GM23338 (cell line): ENCODE data around the gene CDH4. TPM values are rescaled to one million over a fixed set of nuclear protein-coding genes. Genes with fewer than 3 reads are reported as not detected.

Source experiments
- ATAC-seq: fragments of 200-7000 bp; cut with Tn5 transposase; 3 replicates; pipeline ENCODE4 v1.9.1; 2020
- DNase-seq: peaks from one replicate; pipeline ENCODE4 v3.0.0-alpha.2; 2015; ENCODE audit warnings: low spot score
- H2AFZ ChIP-seq: fragments of 200-600 bp; sonication (generic); 2 replicates; pipeline ENCODE4 v1.8.0; 2016; ENCODE audit warnings: antibody characterized with exemption, mild to moderate bottlenecking, moderate library complexity
- H3F3A ChIP-seq: fragments of 200-600 bp; sonication (generic); replicated peaks from 2 replicates; pipeline ENCODE4 v1.8.0; 2017; ENCODE audit warnings: antibody characterized with exemption, mixed run types, low read depth
- H3K27ac ChIP-seq: fragments of 200-600 bp; sonication (generic); 2 replicates; pipeline ENCODE4 v1.6.1; 2016; ENCODE audit warnings: low read depth
- H3K27me3 ChIP-seq: fragments of 200-600 bp; sonication (generic); 2 replicates; pipeline ENCODE4 v1.8.0; 2016; ENCODE audit warnings: mild to moderate bottlenecking, mixed run types, moderate library complexity; ENCODE audit not compliant: insufficient read depth
- H3K36me3 ChIP-seq: fragments of 200-600 bp; sonication (generic); 2 replicates; pipeline ENCODE4 v1.8.0; 2016; ENCODE audit warnings: mild to moderate bottlenecking; ENCODE audit not compliant: insufficient read depth
- H3K4me1 ChIP-seq: fragments of 200-600 bp; sonication (generic); 2 replicates; pipeline ENCODE4 v1.8.0; 2016; ENCODE audit warnings: mild to moderate bottlenecking, moderate library complexity; ENCODE audit not compliant: insufficient read depth
- H3K4me2 ChIP-seq: fragments of 200-600 bp; sonication (generic); 2 replicates; pipeline ENCODE4 v1.7.1; 2017; ENCODE audit warnings: mixed run types
- H3K4me3 ChIP-seq: fragments of 200-600 bp; sonication (generic); 2 replicates; pipeline ENCODE4 v1.6.1; 2016; ENCODE audit warnings: mixed run types
- H3K79me2 ChIP-seq: fragments of 200-600 bp; sonication (generic); replicated peaks from 2 replicates; pipeline ENCODE4 v1.8.0; 2017; ENCODE audit warnings: mild to moderate bottlenecking; ENCODE audit not compliant: insufficient read depth
- H3K9me2 ChIP-seq: fragments of 200-600 bp; sonication (generic); 2 replicates; pipeline ENCODE4 v1.8.0; 2017; ENCODE audit not compliant: insufficient read depth
- H4K20me1 ChIP-seq: fragments of 200-600 bp; sonication (generic); replicated peaks from 2 replicates; pipeline ENCODE4 v1.8.0; 2017; ENCODE audit warnings: mild to moderate bottlenecking; ENCODE audit not compliant: insufficient read depth
- H3K27ac Mint-ChIP-seq: 2 replicates; pipeline ENCODE4 v1.8.0; 2020; ENCODE audit warnings: inconsistent platforms, mild to moderate bottlenecking, moderate library complexity, mixed read lengths
- H3K27me3 Mint-ChIP-seq: 3 replicates; pipeline ENCODE4 v1.8.0; 2022; ENCODE audit warnings: low read depth, mild to moderate bottlenecking, moderate library complexity, mixed read lengths, inconsistent platforms; ENCODE audit not compliant: insufficient read depth, poor library complexity
- H3K36me3 Mint-ChIP-seq: 3 replicates; pipeline ENCODE4 v1.8.0; 2021; ENCODE audit warnings: low read depth, mild to moderate bottlenecking, inconsistent platforms, moderate library complexity, mixed read lengths
- H3K4me1 Mint-ChIP-seq: 3 replicates; pipeline ENCODE4 v1.8.0; 2020; ENCODE audit warnings: mild to moderate bottlenecking, inconsistent platforms, mixed read lengths
- H3K4me3 Mint-ChIP-seq: 3 replicates; pipeline ENCODE4 v1.8.0; 2021; ENCODE audit warnings: moderate library complexity, mild to moderate bottlenecking, inconsistent platforms, mixed read lengths
- H3K9me3 Mint-ChIP-seq: 3 replicates; pipeline ENCODE4 v1.8.0; 2020; ENCODE audit warnings: moderate library complexity, mild to moderate bottlenecking, inconsistent platforms, mixed read lengths
- CREB1 ChIP-seq: fragments of 250-450 bp; sonication (Bioruptor Pico); IDR thresholded peaks from 2 replicates; pipeline ENCODE4 v1.5.0; 2020; ENCODE audit warnings: low read depth, mild to moderate bottlenecking, moderate library complexity
- EZH2 ChIP-seq: fragments of 200-600 bp; sonication (generic); IDR thresholded peaks from one replicate; pipeline ENCODE4 v1.8.0; 2017; ENCODE audit warnings: antibody characterized with exemption, mild to moderate bottlenecking, low read depth; ENCODE audit not compliant: unreplicated experiment
- EZH2phosphoT487 ChIP-seq: fragments of 200-600 bp; sonication (generic); IDR thresholded peaks from one replicate; pipeline ENCODE4 v1.8.1; 2018; ENCODE audit warnings: antibody characterized with exemption; ENCODE audit not compliant: unreplicated experiment
- JUNB ChIP-seq: IDR thresholded peaks from one replicate; pipeline ENCODE4 v1.6.1; 2016; ENCODE audit warnings: antibody characterized with exemption; ENCODE audit not compliant: unreplicated experiment
- NANOG ChIP-seq: IDR thresholded peaks from 2 replicates; pipeline ENCODE4 v1.6.1; 2016; ENCODE audit warnings: antibody characterized with exemption, borderline replicate concordance
- POLR2AphosphoS5 ChIP-seq: IDR thresholded peaks from 2 replicates; pipeline ENCODE4 v1.6.1; 2016; ENCODE audit warnings: antibody characterized with exemption, low read depth
- STAT1 ChIP-seq: IDR thresholded peaks from one replicate; pipeline ENCODE4 v1.6.1; 2016; ENCODE audit warnings: antibody characterized with exemption; ENCODE audit not compliant: unreplicated experiment
- ZNF114 ChIP-seq: fragments of 250-450 bp; sonication (Bioruptor Pico); IDR thresholded peaks from 2 replicates; pipeline ENCODE4 v1.5.0; 2020; ENCODE audit warnings: mild to moderate bottlenecking, moderate library complexity
- polyA plus RNA-seq: library from polyadenylated mRNA; unstranded; fragments of >200 nt; fragmentation: Nextera tagmentation; extraction: Ambion mirVana; gene quantifications from 2 replicates; pipeline ENCODE4 v1.2.1, GENCODE V29; 2016
- total RNA-seq: library from RNA; depleted of rRNA; stranded (reverse); fragments of >200 nt; shearing (Covaris generic); gene quantifications from 2 replicates; pipeline ENCODE4 v1.2.3, GENCODE V29; 2014
- TF ChIP-seq, protein P1 (sequence below): fragments of 250-450 bp; sonication (Bioruptor Pico); IDR thresholded peaks from 2 replicates; pipeline ENCODE4 v1.5.0; 2020; ENCODE audit warnings: mild to moderate bottlenecking, moderate library complexity
- TF ChIP-seq, protein P2 (sequence below): IDR thresholded peaks from 2 replicates; pipeline ENCODE4 v1.6.1; 2016; ENCODE audit warnings: antibody characterized with exemption
- TF ChIP-seq, protein P3 (sequence below), 2 experiments: fragments of 200-600 bp in 1 of 2; sonication (generic) in 1 of 2; conservative IDR thresholded peaks; 2 replicates each; pipeline versions ENCODE4 v1.5.1 to v1.6.1; 2016 to 2017; ENCODE audit warnings: antibody characterized with exemption in 2 of 2, low read depth in 2 of 2, mild to moderate bottlenecking in 2 of 2, moderate library complexity in 1 of 2

The CDH4 gene
- total and polyA plus RNA-seq, 2 experiments from 2014 or later: 1.2 to 4.2 TPM

DNA sequence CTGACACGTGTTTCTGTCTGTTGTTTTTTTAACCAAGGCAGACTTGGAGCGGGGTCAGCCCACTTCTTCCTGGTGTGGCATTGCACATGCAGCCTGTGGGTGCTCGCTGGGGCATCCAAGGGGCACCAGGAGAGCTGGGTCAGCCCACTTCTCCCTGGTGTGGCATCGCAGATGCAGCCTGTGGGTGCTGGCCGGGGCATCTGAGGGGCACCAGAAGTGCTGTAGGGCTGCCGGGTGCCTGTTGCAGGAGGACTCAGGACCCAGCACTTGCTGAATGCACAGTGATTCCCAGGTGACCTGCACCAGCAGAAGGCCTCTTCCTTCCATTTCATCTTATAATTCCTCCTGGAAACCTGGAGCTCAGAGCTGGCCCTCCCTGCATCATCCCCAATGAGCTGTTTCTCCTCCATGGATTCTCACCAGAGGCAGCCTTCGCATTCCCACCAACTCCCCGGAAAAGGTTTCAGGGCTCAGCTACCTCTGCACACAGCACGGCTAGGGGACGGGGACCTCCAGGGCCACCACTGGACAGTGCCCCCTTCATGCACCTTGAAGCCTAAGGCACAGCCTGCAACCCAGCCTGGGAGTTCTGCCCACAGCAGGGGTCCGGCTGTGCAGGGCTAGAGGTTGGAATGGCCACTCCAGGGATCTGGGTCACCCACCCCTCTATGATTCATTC lies 594.8 kb downstream of the CDH4 start:
- H3K4me3 ChIP-seq: no peak overlapping the region
- H3K9me2 ChIP-seq: no peaks in the 10 kb centered on the region
- Mint-ChIP-seq H3K4me1 (no peaks in the 10 kb centered on the region), H3K27ac (no peak overlapping the region), H3K27me3 (peaks cover 13% of the 10 kb centered on the region), H3K9me3 (peaks cover 10% of the 10 kb centered on the region; the same call in 2 of the 3 replicates), H3K36me3 (0 out of 3 replicates have a peak, but pooled peaks cover 7% of the 10 kb centered on the region), H3K4me3 (no peak overlapping the region)
- ATAC-seq: no peak
- TF ChIP-seq, protein P1, sequence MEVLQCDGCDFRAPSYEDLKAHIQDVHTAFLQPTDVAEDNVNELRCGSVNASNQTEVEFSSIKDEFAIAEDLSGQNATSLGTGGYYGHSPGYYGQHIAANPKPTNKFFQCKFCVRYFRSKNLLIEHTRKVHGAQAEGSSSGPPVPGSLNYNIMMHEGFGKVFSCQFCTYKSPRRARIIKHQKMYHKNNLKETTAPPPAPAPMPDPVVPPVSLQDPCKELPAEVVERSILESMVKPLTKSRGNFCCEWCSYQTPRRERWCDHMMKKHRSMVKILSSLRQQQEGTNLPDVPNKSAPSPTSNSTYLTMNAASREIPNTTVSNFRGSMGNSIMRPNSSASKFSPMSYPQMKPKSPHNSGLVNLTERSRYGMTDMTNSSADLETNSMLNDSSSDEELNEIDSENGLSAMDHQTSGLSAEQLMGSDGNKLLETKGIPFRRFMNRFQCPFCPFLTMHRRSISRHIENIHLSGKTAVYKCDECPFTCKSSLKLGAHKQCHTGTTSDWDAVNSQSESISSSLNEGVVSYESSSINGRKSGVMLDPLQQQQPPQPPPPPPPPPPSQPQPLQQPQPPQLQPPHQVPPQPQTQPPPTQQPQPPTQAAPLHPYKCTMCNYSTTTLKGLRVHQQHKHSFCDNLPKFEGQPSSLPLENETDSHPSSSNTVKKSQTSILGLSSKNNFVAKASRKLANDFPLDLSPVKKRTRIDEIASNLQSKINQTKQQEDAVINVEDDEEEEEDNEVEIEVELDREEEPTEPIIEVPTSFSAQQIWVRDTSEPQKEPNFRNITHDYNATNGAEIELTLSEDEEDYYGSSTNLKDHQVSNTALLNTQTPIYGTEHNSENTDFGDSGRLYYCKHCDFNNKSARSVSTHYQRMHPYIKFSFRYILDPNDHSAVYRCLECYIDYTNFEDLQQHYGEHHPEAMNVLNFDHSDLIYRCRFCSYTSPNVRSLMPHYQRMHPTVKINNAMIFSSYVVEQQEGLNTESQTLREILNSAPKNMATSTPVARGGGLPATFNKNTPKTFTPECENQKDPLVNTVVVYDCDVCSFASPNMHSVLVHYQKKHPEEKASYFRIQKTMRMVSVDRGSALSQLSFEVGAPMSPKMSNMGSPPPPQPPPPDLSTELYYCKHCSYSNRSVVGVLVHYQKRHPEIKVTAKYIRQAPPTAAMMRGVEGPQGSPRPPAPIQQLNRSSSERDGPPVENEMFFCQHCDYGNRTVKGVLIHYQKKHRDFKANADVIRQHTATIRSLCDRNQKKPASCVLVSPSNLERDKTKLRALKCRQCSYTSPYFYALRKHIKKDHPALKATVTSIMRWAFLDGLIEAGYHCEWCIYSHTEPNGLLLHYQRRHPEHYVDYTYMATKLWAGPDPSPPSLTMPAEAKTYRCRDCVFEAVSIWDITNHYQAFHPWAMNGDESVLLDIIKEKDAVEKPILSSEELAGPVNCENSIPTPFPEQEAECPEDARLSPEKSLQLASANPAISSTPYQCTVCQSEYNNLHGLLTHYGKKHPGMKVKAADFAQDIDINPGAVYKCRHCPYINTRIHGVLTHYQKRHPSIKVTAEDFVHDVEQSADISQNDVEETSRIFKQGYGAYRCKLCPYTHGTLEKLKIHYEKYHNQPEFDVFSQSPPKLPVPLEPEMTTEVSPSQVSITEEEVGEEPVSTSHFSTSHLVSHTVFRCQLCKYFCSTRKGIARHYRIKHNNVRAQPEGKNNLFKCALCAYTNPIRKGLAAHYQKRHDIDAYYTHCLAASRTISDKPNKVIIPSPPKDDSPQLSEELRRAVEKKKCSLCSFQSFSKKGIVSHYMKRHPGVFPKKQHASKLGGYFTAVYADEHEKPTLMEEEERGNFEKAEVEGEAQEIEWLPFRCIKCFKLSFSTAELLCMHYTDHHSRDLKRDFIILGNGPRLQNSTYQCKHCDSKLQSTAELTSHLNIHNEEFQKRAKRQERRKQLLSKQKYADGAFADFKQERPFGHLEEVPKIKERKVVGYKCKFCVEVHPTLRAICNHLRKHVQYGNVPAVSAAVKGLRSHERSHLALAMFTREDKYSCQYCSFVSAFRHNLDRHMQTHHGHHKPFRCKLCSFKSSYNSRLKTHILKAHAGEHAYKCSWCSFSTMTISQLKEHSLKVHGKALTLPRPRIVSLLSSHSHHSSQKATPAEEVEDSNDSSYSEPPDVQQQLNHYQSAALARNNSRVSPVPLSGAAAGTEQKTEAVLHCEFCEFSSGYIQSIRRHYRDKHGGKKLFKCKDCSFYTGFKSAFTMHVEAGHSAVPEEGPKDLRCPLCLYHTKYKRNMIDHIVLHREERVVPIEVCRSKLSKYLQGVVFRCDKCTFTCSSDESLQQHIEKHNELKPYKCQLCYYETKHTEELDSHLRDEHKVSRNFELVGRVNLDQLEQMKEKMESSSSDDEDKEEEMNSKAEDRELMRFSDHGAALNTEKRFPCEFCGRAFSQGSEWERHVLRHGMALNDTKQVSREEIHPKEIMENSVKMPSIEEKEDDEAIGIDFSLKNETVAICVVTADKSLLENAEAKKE: no peak
- TF ChIP-seq, protein P2, sequence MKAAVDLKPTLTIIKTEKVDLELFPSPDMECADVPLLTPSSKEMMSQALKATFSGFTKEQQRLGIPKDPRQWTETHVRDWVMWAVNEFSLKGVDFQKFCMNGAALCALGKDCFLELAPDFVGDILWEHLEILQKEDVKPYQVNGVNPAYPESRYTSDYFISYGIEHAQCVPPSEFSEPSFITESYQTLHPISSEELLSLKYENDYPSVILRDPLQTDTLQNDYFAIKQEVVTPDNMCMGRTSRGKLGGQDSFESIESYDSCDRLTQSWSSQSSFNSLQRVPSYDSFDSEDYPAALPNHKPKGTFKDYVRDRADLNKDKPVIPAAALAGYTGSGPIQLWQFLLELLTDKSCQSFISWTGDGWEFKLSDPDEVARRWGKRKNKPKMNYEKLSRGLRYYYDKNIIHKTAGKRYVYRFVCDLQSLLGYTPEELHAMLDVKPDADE: no peak
- TF ChIP-seq NANOG: no peak
- DNase-seq: no peak
- H2AFZ ChIP-seq: no peak overlapping the region
- H3K4me2 ChIP-seq: no peak overlapping the region
- H3K4me1 ChIP-seq: no peaks in the 10 kb centered on the region
- H3F3A ChIP-seq: no peaks in the 10 kb centered on the region
- H4K20me1 ChIP-seq: no peaks in the 10 kb centered on the region
- no peaks in the 10 kb centered on the region for H3K27me3 ChIP-seq
- no peaks in the 10 kb centered on the region for H3K79me2 ChIP-seq
- H3K27ac ChIP-seq: no peak overlapping the region
- no peaks in the 10 kb centered on the region for H3K36me3 ChIP-seq

DNA sequence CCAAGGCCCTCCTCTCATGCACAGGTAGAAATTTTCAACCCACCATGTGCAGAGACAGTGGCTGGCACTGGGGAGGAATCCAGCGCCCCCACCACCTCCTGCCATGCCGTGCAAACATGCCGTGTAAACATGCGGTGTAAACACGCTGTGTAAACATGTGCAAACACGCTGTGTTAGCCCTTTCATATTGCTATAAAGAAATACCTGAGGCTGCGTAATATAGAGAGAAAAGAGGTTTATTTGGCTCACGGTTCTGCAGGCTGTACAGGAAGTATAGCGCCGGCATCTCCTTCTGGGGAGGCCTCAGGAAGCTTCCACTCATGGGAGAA lies 595.3 kb downstream of the CDH4 start:
- H2AFZ ChIP-seq: no peak overlapping the region
- H4K20me1 ChIP-seq: no peaks in the 10 kb centered on the region
- no peaks in the 10 kb centered on the region for H3K27me3 ChIP-seq
- Mint-ChIP-seq H3K9me3 (peaks cover 10% of the 10 kb centered on the region; the same call in 2 of the 3 replicates), H3K4me3 (no peak overlapping the region), H3K27ac (no peak overlapping the region), H3K36me3 (0 out of 3 replicates have a peak, but pooled peaks cover 7% of the 10 kb centered on the region), H3K27me3 (peaks cover 14% of the 10 kb centered on the region), H3K4me1 (no peaks in the 10 kb centered on the region)
- no peaks in the 10 kb centered on the region for H3K9me2 ChIP-seq
- H3F3A ChIP-seq: no peaks in the 10 kb centered on the region
- no peak overlapping the region for H3K4me2 ChIP-seq
- no peak overlapping the region for H3K4me3 ChIP-seq
- H3K4me1 ChIP-seq: no peaks in the 10 kb centered on the region
- DNase-seq (no peak), ATAC-seq (no peak)
- no peaks in the 10 kb centered on the region for H3K79me2 ChIP-seq
- H3K27ac ChIP-seq: no peak overlapping the region
- no peaks in the 10 kb centered on the region for H3K36me3 ChIP-seq
- no peak for TF ChIP-seq STAT1
- TF ChIP-seq, protein P2: no peak
- TF ChIP-seq POLR2AphosphoS5: no peak
- TF ChIP-seq JUNB: no peak
- TF ChIP-seq CREB1 (CRISPR knock-in tag): no peak
- TF ChIP-seq EZH2: no peak
- no peak for TF ChIP-seq ZNF114 (CRISPR knock-in tag)
- no peak for TF ChIP-seq EZH2phosphoT487
- TF ChIP-seq, protein P3, sequence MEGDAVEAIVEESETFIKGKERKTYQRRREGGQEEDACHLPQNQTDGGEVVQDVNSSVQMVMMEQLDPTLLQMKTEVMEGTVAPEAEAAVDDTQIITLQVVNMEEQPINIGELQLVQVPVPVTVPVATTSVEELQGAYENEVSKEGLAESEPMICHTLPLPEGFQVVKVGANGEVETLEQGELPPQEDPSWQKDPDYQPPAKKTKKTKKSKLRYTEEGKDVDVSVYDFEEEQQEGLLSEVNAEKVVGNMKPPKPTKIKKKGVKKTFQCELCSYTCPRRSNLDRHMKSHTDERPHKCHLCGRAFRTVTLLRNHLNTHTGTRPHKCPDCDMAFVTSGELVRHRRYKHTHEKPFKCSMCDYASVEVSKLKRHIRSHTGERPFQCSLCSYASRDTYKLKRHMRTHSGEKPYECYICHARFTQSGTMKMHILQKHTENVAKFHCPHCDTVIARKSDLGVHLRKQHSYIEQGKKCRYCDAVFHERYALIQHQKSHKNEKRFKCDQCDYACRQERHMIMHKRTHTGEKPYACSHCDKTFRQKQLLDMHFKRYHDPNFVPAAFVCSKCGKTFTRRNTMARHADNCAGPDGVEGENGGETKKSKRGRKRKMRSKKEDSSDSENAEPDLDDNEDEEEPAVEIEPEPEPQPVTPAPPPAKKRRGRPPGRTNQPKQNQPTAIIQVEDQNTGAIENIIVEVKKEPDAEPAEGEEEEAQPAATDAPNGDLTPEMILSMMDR (conservative IDR thresholded peaks at IDR 0.05; ENCODE audit: low read depth in 2 of 2): no peak
